Spleen (tissue), 7 donors: Measurements from ENCODE around the gene IL20RA.

Experiments used
- CTCF ChIP-seq, 11 experiments: fragments of 200-600 bp in 7 of 11; fragments of 450-650 bp in 4 of 11; sonication (generic) in 4 of 11; IDR thresholded peaks in 8 of 11; conservative IDR thresholded peaks in 3 of 11; 1 replicate in 7 of 11; 2 replicates in 4 of 11; pipeline versions ENCODE4 v1.4.0 to v1.8.0; 2016 to 2021; ENCODE audit warnings: antibody characterized with exemption in 11 of 11, inconsistent platforms in 4 of 11, mild to moderate bottlenecking in 1 of 11
- POLR2A ChIP-seq, 3 donors: fragments of 450-650 bp; IDR thresholded peaks; one replicate each; pipeline ENCODE4 v1.5.1; 2017; ENCODE audit warnings: antibody characterized with exemption in 3 of 3, mild to moderate bottlenecking in 1 of 3
- POLR2AphosphoS5 ChIP-seq, 3 donors: sonication (generic); formaldehyde crosslinking; IDR thresholded peaks; one replicate each; pipeline ENCODE4 v1.5.1; 2017; ENCODE audit warnings: antibody characterized with exemption in 3 of 3
- donor health status: DM: no; HTN: no; CAD: no; lungs with moderate emphysema.
- donor health status: DM: no; HTN: no; CAD: no.
- donor health status: DM: no; HTN: no; CAD: no.

GRCh38 chr6:136959471-136959891 lies 85.3 kb downstream of the IL20RA start:
- TF ChIP-seq CTCF (IDR thresholded peaks at IDR 0.05 in 8 of 11, conservative IDR thresholded peaks at IDR 0.05 in 3 of 11), result no peak
- TF ChIP-seq POLR2AphosphoS5 (IDR thresholded peaks at IDR 0.05), result no peak
- TF ChIP-seq POLR2A (IDR thresholded peaks at IDR 0.05), result no peak
